Caco-2 (cell line): ENCODE measurements around the gene MTHFSD. TPM values are rescaled to one million over a fixed set of nuclear protein-coding genes. Genes with fewer than 3 reads are reported as not detected.

Experiments used
- BruUV-seq: library from RNA; stranded (reverse); fragments of 400-500 nt; replicated peaks from 2 replicates; lab custom pipeline; 2021; lab: Mats Ljungman, UMichigan
- CTCF ChIA-PET: fragments of 300-600 bp; sonication (Branson Sonifier 250); formaldehyde crosslinking; loops from one replicate; lab custom pipeline; 2022; ENCODE audit warnings: antibody characterized with exemption; lab: Charles Lee
- POLR2A ChIA-PET: fragments of 300-600 bp; sonication (Branson Sonifier 250); formaldehyde crosslinking; loops from one replicate; lab custom pipeline; 2022; ENCODE audit warnings: antibody characterized with exemption; lab: Charles Lee
- DNase-seq, 2 experiments: peaks; one replicate each; pipeline versions ENCODE4 v3.0.0 to v3.0.0-alpha.2; 2020 to 2022
- H3K27me3 ChIP-seq: replicated peaks from 2 replicates; pipeline ENCODE4 v1.6.0; 2011; ENCODE audit warnings: low read length; ENCODE audit not compliant: control insufficient read depth, insufficient read depth
- H3K36me3 ChIP-seq: 2 replicates; pipeline ENCODE4 v1.5.1; 2011; ENCODE audit warnings: low read length; ENCODE audit not compliant: control insufficient read depth, insufficient read depth
- H3K4me1 ChIP-seq: fragments of 250-450 bp; sonication (Bioruptor Pico); 2 replicates; pipeline ENCODE4 v1.5.1; 2020; ENCODE audit warnings: mild to moderate bottlenecking
- H3K4me3 ChIP-seq: 2 replicates; pipeline ENCODE4 v1.5.1; 2011; ENCODE audit warnings: low read depth, mild to moderate bottlenecking, control low read depth, low read length
- H3K9me3 ChIP-seq: fragments of 250-450 bp; sonication (Bioruptor Pico); 2 replicates; pipeline ENCODE4 v1.5.1; 2020; ENCODE audit warnings: mild to moderate bottlenecking, moderate library complexity
- H3K27ac Mint-ChIP-seq: one replicate; pipeline ENCODE4 v1.8.0; 2022; ENCODE audit warnings: mixed read lengths; ENCODE audit not compliant: unreplicated experiment
- H3K27me3 Mint-ChIP-seq: one replicate; pipeline ENCODE4 v1.8.0; 2022; ENCODE audit warnings: mixed read lengths; ENCODE audit not compliant: insufficient read depth, unreplicated experiment
- H3K36me3 Mint-ChIP-seq: one replicate; pipeline ENCODE4 v1.8.0; 2022; ENCODE audit warnings: mild to moderate bottlenecking, mixed read lengths; ENCODE audit not compliant: insufficient read depth, unreplicated experiment
- H3K4me1 Mint-ChIP-seq: one replicate; pipeline ENCODE4 v1.8.0; 2022; ENCODE audit warnings: low read depth, mixed read lengths; ENCODE audit not compliant: unreplicated experiment
- H3K4me3 Mint-ChIP-seq: one replicate; pipeline ENCODE4 v1.8.0; 2022; ENCODE audit warnings: mild to moderate bottlenecking, moderate library complexity, mixed read lengths; ENCODE audit not compliant: unreplicated experiment
- H3K9me3 Mint-ChIP-seq: one replicate; pipeline ENCODE4 v1.8.0; 2022; ENCODE audit warnings: mixed read lengths; ENCODE audit not compliant: unreplicated experiment
- intact Hi-C: fragments of 100-400 bp; cut with micrococcal nuclease; formaldehyde crosslinking; loops from one replicate; pipeline ENCODE4 v1.10.0; 2022; ENCODE audit not compliant: unreplicated experiment
- total RNA-seq: library from RNA; stranded (reverse); gene quantifications from 2 replicates; pipeline ENCODE4 v1.2.3, GENCODE V29; 2022
- TF ChIP-seq, protein P1 (sequence below), 2 experiments: fragments of 200-600 bp in 1 of 2; IDR thresholded peaks; 1 replicate in 1 of 2; 2 replicates in 1 of 2; pipeline versions ENCODE4 v1.5.1 to v1.8.0; 2011 to 2022; ENCODE audit warnings: antibody characterized with exemption in 1 of 2, control low read depth in 1 of 2, inconsistent platforms in 1 of 2, low read depth in 1 of 2, low read length in 1 of 2, mild to moderate bottlenecking in 1 of 2, moderate library complexity in 1 of 2; ENCODE audit not compliant: insufficient read depth in 1 of 2, severe bottlenecking in 1 of 2, unreplicated experiment in 1 of 2

MTHFSD gene
- total RNA-seq, 1 experiment from 2014 or later: 33.0 TPM

DNA sequence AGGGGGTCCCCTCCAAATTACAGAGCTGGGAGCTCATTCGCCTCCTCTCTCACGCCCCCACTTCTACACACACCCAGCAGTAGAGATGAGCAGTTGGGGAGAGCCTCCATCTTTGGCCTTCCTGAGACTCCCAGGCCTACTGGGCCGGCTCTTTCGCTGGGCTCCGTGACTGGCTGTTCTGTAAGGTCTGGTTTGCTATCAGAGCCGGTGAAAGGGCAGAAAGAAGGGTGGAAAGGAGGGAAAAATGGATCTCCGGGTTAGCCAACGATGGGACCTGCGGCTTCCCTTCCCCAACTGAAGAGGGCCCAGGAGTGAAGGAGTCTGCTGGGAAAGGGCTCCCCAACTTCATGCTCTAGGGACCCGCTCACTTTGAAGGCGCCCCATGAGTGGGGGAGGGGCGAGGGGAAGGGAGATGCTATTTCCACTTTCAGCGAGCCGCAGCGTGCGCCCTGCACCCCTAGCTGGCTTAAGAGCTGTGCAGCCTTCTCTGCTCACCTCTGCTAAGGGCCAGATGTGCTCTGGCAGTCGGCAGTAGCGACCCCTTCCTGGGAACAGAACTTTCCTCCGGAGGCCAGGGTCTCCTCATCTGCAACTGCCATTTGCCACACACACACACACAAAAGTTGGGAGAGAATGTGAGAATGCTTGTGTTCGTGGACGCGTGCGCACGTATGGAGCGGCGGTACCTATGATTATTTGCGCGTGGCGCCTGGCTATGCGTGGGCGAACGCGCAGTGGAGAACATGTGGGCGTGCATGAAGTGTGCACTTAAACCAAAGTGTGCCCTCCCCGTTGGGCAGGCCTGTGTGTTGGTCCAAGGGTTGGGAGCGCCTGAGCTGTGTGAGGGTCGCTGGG is 47.6 kb downstream of the MTHFSD start:
- BruUV-seq: no TSS peak
- TF ChIP-seq, protein P1, sequence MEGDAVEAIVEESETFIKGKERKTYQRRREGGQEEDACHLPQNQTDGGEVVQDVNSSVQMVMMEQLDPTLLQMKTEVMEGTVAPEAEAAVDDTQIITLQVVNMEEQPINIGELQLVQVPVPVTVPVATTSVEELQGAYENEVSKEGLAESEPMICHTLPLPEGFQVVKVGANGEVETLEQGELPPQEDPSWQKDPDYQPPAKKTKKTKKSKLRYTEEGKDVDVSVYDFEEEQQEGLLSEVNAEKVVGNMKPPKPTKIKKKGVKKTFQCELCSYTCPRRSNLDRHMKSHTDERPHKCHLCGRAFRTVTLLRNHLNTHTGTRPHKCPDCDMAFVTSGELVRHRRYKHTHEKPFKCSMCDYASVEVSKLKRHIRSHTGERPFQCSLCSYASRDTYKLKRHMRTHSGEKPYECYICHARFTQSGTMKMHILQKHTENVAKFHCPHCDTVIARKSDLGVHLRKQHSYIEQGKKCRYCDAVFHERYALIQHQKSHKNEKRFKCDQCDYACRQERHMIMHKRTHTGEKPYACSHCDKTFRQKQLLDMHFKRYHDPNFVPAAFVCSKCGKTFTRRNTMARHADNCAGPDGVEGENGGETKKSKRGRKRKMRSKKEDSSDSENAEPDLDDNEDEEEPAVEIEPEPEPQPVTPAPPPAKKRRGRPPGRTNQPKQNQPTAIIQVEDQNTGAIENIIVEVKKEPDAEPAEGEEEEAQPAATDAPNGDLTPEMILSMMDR (IDR thresholded peaks at IDR 0.05; ENCODE audit: insufficient read depth in 1 of 2, low read depth in 1 of 2, low read length in 1 of 2, severe bottlenecking in 1 of 2, unreplicated experiment in 1 of 2): no peak
- H3K27me3 ChIP-seq: peaks cover 21% of the 10 kb centered on the region
- H3K4me3 Mint-ChIP-seq: peak overlapping the region; percentile 47
- H3K4me1 ChIP-seq: peaks cover 12% of the 10 kb centered on the region
- no peaks in the 10 kb centered on the region for H3K36me3 ChIP-seq
- CTCF ChIA-PET: no interaction called here
- no peak for DNase-seq
- no peaks in the 10 kb centered on the region for H3K36me3 Mint-ChIP-seq
- intact Hi-C loops: no loop called here
- POLR2A ChIA-PET: no interaction called here
- H3K27ac Mint-ChIP-seq: no peak overlapping the region
- no peaks in the 10 kb centered on the region for H3K9me3 Mint-ChIP-seq
- H3K27me3 Mint-ChIP-seq: peaks cover 56% of the 10 kb centered on the region
- no peaks in the 10 kb centered on the region for H3K4me1 Mint-ChIP-seq
- no peak overlapping the region for H3K4me3 ChIP-seq
- no peaks in the 10 kb centered on the region for H3K9me3 ChIP-seq

DNA sequence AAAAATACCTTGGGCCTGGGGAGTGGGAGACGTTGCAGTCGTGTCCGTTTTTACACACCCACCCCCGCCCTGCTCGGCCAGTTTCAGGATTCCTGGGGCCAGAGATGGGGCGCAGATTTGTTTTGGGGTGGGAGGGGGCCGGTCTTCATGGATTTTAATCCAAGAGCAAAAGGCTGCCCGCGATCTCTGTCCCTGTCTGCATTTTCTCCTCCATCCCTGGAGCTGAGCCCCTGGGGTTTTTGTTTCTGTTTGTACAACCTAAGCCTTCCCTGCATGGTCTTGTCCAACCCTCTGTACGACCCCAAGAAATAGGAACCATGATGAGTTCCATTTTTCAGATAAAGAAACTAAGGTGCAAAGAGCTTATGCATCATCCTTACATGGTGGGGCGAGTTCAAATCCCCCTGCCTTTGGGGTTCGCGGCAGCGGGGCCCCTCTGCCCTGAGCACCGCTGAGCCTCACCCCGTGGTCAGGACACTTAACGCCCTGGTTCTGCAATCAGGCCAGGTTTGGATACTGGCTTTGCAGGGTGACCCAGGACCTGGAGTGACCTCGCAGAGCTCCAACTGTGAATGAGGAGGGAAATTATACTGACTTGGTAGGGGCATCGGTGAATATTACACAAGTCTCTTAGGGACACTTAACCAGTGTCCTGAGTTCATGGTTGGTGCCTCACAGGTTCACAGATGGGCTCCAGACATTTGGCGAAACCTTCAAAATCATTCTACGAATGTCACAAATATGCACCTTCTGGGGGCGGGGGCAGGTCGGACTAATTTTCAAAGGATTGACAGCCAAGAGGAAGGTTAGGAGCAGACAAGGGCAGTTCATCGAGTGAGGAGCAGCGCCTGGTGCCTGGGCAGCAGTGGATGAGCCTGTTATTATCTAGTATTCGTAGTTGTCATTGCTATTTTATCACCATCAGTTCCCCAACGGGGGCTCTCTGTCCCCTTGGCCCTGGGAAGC is 48.9 kb downstream of the MTHFSD start:
- POLR2A ChIA-PET: no interaction called here
- no peaks in the 10 kb centered on the region for H3K9me3 ChIP-seq
- Mint-ChIP-seq H3K27ac (no peak overlapping the region), H3K36me3 (no peaks in the 10 kb centered on the region), H3K4me1 (no peaks in the 10 kb centered on the region), H3K9me3 (no peaks in the 10 kb centered on the region), H3K27me3 (peaks cover 58% of the 10 kb centered on the region), H3K4me3 (no peak overlapping the region)
- intact Hi-C loops: no loop called here
- no TSS peak for BruUV-seq
- peaks cover 21% of the 10 kb centered on the region for H3K27me3 ChIP-seq
- CTCF ChIA-PET: no interaction called here
- TF ChIP-seq, protein P1 (IDR thresholded peaks at IDR 0.05; ENCODE audit: insufficient read depth in 1 of 2, low read depth in 1 of 2, low read length in 1 of 2, severe bottlenecking in 1 of 2, unreplicated experiment in 1 of 2): no peak
- H3K4me3 ChIP-seq: no peak overlapping the region
- no peak for DNase-seq
- H3K36me3 ChIP-seq: no peaks in the 10 kb centered on the region
- peaks cover 12% of the 10 kb centered on the region for H3K4me1 ChIP-seq

DNA sequence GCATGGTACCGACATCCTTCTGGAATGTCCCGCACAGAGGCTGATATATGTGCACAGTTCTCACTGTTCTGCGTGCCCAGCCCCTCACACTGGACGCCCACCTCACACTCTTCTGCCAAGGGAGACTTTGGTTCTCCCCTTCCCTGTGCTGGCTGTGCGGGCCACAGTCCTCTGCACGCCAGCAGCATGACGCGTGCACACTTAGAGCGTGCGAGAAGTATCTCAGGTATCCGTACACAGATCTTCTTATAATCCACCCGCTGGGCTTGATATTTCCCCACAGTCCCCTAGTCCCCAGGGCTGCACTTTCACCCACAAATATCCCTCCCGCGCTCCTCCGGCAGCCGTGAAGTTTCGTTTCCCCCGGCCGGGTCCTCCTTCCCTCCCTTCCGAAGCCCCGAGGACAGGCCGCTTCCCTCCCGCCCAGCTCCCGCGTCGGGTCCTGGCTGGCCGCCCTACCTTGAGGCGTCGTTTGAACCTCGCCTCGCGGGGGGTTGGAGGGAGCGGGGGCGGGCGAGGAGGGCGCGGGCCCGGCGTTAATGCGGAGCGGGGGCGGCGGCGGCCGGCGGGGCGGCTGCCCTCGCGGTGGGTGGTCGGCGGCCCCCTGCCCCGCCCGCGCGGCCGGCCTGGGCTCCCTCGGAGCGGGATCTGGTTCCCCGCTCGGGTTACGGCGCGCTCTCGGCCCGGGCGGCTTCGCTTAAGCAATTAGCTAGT is 49.7 kb downstream of the MTHFSD start:
- Histone ChIP-seq H3K9me3 (no peaks in the 10 kb centered on the region), H3K27me3 (peaks cover 23% of the 10 kb centered on the region), H3K36me3 (no peaks in the 10 kb centered on the region), H3K4me1 (peaks cover 12% of the 10 kb centered on the region), H3K4me3 (no peak overlapping the region)
- POLR2A ChIA-PET: no interaction called here
- H3K27me3 Mint-ChIP-seq: peaks cover 60% of the 10 kb centered on the region
- no peaks in the 10 kb centered on the region for H3K36me3 Mint-ChIP-seq
- no peak for DNase-seq
- TF ChIP-seq, protein P1 (IDR thresholded peaks at IDR 0.05; ENCODE audit: insufficient read depth in 1 of 2, low read depth in 1 of 2, low read length in 1 of 2, severe bottlenecking in 1 of 2, unreplicated experiment in 1 of 2): no peak
- no peak overlapping the region for H3K4me3 Mint-ChIP-seq
- no peak overlapping the region for H3K27ac Mint-ChIP-seq
- no TSS peak for BruUV-seq
- no peaks in the 10 kb centered on the region for H3K9me3 Mint-ChIP-seq
- intact Hi-C loops: no loop called here
- no peaks in the 10 kb centered on the region for H3K4me1 Mint-ChIP-seq
- CTCF ChIA-PET: no interaction called here
